ENCODE results near the gene SLC2A8. TPM values are rescaled to one million over a fixed set of nuclear protein-coding genes. Genes with fewer than 3 reads are reported as not detected.

Gene SLC2A8
- polyA plus RNA-seq, 4 donors = 13.9 to 31.6 (median 22.1) TPM

DNA sequence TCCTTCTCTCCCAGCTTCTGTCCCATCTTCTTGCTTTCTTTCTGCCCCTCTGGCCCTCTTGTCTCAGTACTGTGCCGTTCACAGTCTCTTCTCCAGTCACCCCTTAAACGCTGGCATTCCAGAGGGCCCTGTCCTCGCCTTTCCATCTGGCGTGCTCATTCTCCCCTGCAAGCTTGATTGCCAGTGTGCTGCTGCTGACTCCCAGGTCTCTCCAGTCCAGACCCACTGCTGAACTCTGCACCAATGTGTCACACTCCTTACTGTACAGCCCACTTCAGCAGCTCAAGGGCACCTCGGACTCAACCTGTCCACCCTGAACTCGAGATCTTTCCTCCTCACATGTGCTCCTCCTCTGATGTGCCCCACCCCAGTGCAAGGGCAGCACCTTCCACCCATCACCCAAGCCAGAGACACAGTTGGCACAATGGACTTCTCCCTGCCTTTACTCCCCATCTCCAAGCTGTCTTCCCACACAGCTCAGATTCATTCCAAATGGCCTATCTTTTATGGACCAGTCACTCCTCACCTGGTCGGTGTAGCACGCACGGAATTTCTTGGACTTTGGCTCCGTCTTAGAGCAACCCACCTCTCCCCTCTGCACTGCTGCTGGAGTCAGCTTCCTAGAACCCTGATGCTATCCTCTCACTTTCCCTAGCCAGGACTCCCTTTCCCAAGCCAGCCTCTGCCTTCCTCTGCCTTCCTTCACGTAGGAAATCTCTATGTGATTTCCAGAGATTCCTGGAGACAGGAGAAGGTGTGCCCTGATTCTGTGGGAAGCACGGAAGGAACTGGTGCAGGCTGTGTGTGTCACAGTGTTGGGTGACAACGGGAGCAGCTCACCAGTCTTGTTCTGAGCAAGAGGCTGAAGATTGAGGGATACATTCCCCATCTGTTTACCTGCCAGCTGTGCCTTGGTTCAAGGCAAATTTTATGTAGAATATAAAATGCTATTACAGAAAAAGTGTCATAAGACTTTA lies 26.0 kb upstream of the SLC2A8 start:
- no peak for DNase-seq (ENCODE audit: low read depth in 4 of 4, low spot score in 2 of 4)

DNA sequence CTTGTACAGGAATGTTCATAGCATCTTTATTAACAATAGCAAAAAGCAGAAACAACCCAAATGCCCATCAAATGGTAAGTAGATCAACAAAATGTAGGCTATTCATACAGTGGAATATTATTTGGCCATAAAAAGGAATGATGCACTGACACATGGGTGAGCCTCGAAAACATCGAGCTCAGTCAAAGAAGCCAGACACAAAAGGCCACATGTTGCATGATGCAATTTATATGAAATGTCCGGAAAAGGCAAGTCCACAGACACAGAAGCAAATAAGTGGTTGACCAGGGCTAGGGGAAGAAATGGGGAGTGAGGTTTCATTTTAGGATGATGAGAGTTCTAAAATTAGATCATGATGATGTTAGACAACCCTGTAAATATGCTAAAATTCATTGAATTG lies 16.5 kb upstream of the SLC2A8 start:
- DNase-seq (ENCODE audit: low read depth in 4 of 4, low spot score in 2 of 4) = no peak

DNA sequence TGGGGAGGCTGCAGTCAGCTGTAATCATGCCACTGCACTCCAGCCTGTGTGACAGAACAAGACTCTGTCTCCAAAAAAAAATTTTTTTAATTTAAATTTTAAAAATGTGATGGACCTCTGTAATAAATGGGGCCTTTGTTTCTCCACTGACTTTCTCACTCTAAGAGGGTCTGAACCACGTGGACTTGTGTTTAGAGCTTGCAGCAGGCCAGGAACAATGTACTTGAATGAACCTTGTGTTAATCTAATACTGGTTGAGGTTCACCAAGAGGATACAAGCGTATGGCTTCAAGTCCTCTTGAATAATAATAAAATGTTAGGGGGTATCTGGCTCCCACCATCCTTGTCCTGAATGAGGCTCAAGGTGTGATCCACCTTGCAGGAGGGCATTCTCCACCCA lies 14.4 kb upstream of the SLC2A8 start:
- DNase-seq (ENCODE audit: low read depth in 4 of 4, low spot score in 2 of 4) = no peak

DNA sequence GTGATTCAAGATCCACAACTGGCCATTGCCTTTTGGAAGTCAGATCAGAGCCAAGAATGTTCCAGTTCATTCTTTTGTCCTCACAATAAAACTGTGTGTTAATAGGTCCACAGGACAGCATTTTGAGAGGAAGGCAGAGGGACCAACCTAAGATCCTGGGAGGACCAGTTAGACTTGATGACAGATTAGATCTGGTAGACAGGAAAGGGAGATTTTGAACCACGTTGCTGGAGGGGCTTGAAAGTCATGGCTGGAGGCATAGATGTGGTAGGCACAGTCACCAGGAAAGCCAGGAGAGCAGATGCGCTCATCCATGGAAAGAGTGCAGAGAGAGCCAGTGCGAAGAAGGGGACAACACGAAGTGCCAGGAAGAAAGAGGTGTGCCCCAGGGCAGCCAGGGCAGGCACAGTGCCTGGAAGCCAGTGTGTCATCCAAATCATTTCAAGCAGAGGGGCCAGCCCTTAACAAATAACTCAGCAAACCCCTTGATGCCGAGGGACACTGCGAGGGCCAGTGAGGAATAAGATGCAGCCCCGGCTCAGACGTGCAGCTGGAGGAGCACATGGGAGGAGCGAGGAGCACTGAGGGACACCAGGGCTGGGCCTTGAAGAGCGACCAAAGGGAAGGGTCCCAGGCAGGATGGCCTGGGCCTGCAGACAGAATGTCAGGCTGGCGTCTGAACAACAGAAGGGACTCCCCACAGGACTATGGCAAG lies 12.8 kb upstream of the SLC2A8 start:
- no peak for DNase-seq (ENCODE audit: low read depth in 4 of 4, low spot score in 2 of 4)

DNA sequence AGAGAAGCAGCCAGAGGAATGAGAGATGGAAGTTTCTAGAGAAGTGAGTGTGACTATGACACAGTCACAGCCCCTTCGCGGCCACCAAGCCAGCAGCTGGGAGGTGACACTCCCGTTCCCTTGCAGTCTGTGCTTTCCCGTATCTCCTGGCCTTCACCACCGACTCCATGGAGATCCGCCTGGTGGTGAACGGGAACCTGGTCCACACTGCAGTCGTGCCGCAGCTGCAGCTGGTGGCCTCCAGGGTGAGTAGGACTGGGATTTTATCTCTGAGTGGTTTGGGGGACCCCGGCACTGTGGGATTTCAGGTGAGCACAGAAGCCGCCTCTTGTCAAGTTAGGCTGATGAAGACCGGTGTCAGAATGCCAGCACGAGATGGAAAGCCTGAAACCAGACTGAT lies 12.1 kb upstream of the SLC2A8 start:
- no peak for DNase-seq (ENCODE audit: low read depth in 4 of 4, low spot score in 2 of 4)

DNA sequence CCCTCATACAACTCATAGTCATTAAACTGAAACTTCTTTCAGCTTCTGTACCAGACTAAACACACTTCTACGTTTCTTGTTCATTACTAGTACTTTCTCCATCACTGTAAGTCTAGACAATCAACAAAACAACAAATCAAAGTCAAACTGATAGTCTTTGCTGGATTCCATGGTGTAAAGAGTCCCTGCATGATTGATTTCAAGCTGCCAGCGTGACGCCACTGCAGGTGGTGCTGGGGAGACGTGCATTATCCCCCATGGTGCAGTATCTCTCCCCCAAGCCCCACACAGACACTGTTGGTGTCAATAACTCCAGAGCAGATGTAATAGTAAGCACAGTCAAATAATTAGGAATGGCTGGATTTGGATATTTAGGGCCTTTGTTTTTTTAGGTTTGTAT lies 10.7 kb upstream of the SLC2A8 start:
- no peak for DNase-seq (ENCODE audit: low read depth in 4 of 4, low spot score in 2 of 4)

DNA sequence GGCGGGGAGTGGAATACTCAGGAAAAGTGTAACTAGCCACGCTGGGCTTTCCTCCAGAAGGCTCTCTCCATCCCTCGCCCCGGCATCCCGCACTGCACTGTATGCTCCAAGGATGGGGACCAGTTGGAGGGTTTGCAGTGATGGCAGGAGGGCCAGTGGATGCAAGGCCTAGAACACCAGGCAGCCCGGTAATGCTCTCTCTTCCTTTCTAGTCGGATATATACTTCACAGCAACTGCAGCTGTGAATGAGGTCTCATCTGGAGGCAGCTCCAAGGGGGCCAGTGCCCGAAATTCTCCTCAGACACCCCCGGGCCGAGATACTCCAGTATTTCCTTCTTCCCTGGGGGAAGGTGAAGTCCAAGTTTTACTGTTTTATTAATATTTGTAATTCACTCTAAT lies 10.0 kb upstream of the SLC2A8 start:
- DNase-seq (ENCODE audit: low read depth in 4 of 4, low spot score in 2 of 4) = no peak

DNA sequence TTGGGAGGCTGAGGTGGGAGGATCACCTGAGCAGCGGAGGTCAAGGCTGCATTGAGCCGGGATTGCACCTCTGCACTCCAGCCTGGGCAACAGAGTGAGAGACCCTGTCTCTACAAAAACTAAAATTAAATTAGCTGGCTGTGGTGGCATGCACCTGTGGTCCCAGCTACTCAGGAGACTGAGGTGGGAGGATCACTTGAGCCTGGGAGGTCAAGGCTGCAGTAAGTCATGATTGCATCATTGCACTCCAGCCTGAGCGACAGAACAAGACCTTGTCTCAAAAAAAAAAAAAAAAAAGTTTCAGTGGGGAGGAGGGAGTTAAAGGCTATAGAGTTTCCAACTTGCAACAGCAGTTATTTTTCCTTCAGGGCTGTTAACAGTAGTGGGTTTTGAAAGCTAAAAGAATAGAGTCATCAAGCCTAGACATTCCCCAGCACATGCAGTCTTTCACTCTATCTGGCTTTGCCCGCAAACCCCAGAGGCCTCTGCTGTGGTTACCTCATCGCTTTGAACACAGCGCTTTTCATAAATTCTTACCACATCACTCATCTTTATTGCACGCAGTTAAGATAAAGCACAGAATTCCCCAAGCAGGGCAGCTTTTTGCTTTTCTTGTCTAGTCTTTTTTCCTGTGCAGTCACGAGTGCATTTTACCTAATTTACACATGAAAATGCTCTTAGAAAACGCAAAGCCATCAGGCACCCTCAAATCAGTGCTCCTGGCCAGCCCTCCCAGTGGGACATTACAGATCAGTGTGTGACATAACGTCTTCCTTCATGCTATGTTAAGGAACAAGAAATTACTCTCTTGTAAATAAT lies 8.7 kb upstream of the SLC2A8 start:
- DNase-seq (ENCODE audit: low read depth in 4 of 4, low spot score in 2 of 4) = peak; percentile 41 to 62 (median 52)

DNA sequence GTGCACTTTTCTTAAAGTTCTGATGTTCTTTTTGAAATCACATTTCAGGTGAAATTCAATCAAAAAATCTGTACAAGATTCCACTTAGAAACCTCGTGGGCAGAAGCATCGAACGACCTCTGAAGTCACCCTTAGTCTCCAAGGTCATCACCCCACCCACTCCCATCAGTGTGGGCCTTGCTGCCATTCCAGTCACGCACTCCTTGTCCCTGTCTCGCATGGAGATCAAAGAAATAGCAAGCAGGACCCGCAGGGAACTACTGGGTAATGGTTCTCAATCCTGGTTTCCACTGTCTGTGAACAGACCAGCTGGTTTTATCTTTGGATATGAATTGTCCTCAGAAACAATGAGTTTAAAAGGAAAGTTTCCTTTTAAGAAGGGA lies 8.1 kb upstream of the SLC2A8 start:
- DNase-seq (ENCODE audit: low read depth in 4 of 4, low spot score in 2 of 4) = no peak

DNA sequence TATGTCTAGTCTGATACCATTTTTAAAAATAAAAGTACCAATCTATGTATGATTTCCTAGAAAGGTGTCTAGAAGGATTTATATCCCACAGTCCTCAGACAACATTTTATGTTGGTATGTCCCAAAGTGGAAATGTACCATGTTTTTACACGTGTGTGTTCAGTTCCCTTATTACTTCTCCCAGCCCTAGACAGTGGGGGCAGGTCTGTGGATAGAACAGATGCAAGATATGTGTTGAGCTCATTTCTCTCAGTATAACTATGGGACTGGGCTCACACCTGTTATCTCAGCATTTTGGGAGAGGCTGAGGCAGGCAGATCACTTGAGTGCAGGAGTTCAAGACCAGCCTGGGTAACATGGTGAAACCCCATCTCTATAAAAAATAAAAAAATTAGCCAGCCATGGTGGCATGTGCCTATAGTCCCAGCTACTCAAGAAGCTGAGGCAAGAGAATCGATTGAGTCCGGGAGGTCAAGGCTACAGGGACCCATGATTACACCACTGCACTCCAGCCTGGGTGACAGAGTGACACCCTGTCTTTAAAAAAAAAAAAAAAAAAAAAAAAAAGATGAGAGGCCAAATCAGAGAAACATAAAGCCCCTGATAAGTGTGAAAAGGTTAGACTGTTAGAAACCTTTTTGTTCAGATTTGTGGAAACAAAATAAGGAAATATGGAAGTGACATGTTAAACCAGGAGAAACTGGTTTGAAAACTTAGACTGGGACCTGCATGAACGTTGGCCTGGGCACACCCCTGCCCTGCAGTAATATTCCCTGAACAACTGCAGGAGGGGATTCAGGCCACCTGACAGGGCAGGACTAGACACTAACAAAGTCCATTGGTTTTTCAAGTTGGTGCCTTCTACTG lies 7.4 kb upstream of the SLC2A8 start:
- DNase-seq (ENCODE audit: low read depth in 4 of 4, low spot score in 2 of 4) = no peak

DNA sequence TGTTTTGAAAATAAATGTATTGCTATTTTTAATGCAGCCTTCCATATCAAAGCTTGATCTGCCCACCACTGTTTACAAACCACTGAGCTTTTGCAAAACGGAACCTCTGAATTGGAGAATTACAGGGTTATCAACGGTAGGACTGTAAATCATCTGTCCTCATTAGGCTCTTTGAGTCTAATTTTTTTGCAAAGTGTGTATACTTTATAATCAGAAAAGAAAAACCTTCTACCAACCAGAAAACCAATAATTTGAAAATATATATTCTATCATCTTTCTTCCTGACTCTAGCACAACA lies 6.8 kb upstream of the SLC2A8 start:
- no peak for DNase-seq (ENCODE audit: low read depth in 4 of 4, low spot score in 2 of 4)

DNA sequence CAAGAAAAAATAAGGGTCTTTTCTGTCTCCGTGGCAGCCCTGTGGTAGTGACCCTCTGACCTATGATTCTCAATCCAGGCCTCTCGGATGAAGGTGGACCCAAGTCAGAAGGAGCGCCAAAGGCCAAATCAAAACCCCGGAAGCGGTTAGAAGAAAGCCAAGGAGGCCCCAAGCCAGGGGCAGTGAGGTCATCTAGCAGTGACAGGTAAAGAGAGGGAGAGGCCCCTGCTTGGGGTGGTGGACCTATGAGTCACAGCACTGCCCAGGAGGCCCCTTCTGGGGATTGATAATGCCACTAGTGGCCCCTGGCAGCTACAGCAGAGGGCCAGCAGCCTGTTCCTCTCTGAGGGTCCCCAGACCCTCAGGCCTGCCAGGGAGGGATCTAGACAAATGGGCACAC lies 6.4 kb upstream of the SLC2A8 start:
- no peak for DNase-seq (ENCODE audit: low read depth in 4 of 4, low spot score in 2 of 4)

DNA sequence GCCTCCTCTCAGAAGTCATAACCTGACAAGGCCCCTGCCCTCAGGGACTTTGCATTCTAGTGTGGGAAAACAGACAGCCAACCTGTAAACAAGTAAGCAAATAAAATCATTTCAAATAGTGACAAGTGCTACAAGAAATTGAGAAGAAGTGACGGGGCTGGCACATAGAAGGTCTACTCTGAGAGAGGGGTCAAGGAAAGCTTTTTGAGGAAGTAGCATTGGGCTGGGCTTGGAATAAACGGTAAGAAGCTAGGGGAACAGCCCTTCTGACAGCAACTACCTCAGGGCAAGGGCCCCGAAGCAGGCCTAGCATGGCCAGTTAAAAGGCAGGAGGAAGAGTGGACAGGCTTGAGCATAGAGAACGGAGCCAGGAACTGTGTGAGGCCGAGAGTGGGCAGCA lies 4.8 kb upstream of the SLC2A8 start:
- no peak for DNase-seq (ENCODE audit: low read depth in 4 of 4, low spot score in 2 of 4)

DNA sequence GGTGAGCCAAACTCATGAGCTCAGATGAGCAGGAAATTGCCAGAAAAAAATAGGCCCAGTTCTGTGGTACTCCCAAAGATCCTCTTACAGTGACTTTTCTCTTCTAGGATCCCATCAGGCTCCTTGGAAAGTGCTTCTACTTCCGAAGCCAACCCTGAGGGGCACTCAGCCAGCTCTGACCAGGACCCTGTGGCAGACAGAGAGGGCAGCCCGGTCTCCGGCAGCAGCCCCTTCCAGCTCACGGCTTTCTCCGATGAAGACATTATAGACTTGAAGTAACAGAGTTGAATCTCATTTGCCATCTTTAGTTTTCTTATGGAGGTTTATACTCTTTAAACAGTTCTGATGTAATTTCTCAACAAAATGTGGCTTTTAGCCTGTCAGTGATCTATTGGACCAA lies 4.0 kb upstream of the SLC2A8 start:
- no peak for DNase-seq (ENCODE audit: low read depth in 4 of 4, low spot score in 2 of 4)

DNA sequence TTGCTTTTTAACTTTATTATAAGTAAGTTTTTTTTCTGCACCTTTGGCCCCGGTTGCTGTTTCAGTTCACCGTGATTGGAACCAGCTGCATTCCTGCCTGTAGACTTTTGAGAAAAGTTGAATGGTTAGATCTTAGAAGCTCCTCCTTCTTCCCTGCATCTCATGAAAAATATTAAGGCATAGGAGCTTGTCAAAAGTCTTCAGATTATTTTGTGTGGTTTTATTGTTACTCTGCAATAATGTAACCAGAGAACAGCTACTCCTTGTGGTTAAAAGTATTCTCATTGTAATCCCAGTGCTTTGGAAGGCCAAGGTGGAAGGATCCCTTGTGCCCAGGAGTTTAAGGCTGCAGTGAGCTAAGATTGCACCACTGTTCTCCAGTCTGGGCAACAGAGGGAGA lies 3.3 kb upstream of the SLC2A8 start:
- peak in 2 of 4 donors; percentile 24 to 37 for DNase-seq (ENCODE audit: low read depth in 4 of 4, low spot score in 2 of 4)

DNA sequence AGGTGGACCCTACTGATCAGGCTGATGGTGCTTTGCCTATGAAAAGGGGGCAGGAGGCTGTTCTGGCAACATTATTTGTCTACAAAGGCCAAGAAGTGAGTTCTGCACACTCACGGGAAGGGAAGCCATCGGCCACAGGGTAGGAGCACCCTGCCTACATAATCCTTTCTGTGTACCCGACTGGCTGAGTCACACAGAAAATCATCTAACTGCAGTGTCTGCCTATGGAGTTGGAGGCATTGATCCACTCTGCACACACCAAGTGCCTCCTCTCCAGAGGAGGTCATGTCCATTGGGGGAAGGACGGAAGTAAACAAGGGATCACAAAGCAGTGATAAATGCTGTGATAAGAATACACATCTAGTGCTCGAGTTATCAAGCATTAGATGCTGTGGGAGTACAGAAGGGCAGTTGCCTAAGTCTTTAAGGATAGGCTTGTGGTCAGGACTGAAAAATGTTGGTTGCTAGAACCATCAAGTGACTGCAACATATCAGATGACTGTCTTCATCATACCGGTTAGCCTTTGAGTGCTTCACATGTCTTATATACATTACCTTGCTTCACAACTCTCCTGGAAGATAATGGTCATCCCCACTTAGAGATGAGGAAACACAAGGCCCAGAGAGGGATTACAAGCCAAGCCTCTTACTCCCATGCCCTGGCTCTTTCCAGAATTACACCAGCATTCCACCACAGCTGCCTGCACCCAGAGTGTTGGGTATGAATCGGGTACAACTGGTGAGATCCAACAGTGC lies 1.3 kb upstream of the SLC2A8 start:
- no peak for DNase-seq (ENCODE audit: low read depth in 4 of 4, low spot score in 2 of 4)

DNA sequence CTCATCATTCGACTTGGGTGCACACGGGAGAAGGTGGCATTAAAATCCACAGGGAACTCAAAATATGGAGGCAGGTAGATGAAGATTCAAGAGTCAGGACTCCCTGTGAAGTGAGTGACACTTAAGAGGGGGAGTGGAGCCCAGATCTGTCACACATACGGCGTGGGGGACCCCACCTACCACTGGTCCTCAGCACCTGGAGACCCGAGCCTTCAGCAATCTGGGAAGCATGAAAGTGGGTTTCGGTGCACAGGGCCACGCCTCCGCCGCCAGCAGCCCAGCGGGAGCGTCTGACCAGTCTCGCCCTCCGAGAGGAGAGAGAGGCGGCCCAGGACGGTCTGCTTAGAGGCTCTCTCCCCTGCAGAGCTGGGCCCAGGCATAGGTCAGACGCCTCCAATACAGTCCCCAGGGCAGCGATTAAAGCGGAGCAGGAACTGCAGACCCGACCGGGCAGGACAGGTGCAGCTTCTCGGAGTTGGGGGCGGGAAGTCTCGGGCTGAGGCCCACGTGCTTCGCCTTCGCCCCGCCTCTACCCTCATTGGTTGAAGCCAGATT lies 639 bp upstream of the SLC2A8 start:
- DNase-seq (ENCODE audit: low read depth in 4 of 4, low spot score in 2 of 4) = no peak

DNA sequence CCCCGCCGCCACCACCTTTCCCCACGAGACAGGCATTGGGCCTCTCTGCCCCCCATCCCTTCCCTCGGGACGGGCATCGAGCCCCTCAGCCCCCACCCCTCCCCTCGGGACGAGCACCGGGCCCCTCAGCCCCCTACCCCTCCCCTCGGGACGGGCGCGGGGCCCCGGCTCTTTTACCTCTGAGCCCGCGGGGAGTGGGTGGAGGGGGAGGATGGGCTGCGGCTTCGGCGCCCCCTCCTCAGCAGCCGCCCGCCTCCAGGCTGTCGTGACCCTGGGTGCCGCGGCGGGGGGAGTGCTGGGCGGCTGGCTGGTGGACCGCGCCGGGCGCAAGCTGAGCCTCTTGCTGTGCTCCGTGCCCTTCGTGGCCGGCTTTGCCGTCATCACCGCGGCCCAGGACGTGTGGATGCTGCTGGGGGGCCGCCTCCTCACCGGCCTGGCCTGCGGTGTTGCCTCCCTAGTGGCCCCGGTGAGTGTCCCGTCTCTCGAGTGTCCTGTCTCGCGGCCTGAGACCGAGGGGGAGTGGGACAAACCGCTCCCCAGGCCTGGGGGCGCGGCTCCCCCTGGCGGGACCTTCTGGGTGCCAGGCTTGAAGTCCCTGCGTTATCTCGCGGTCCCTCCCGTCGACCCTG lies 791 bp downstream of the SLC2A8 start:
- DNase-seq (ENCODE audit: low read depth in 4 of 4, low spot score in 2 of 4) = peak in 1 of 4 donors; percentile 7

DNA sequence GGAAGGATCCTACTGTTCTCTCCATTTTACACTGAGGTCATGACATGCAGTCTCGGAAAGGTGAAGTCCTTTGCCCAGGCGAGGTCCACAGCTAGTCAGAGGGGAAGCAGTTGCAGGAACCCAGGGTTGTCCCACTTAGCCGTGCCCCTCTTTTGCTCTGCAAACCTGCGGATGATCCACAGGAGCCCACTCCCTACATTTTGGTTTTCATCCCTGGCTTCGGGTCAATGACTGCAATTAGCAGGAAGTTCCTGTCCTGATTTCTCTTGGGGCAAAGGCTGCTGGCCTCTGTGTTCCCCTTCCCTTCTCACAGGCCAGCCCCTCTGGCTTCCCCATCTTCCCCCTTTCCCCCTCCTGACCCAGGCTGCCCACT lies 1.3 kb downstream of the SLC2A8 start:
- DNase-seq (ENCODE audit: low read depth in 4 of 4, low spot score in 2 of 4) = no peak
